HepG2 (cell line): Measurements from ENCODE around the gene METTL26. TPM values are rescaled to one million over a fixed set of nuclear protein-coding genes. Genes with fewer than 3 reads are reported as not detected.

ENCODE experiments used
- ATAC-seq: fragments of 200-7000 bp; cut with Tn5 transposase; 3 replicates; pipeline ENCODE4 v1.9.1; 2020; ENCODE audit warnings: mild to moderate bottlenecking, moderate library complexity
- BruUV-seq: library from RNA; stranded (reverse); fragments of 400-500 nt; replicated peaks from 2 replicates; lab custom pipeline; 2021; lab: Mats Ljungman, UMichigan
- CTCF ChIA-PET: fragments of 300-600 bp; formaldehyde crosslinking; extraction: SDS; loops from one replicate; lab custom pipeline; 2021; ENCODE audit warnings: low total read pairs, inconsistent platforms, low intra/inter-chr PET ratio; lab: Yijun Ruan, JAX
- POLR2A ChIA-PET: fragments of 350-600 bp; sonication (Branson Sonifier 250); formaldehyde crosslinking; loops from one replicate; lab custom pipeline; 2020; ENCODE audit warnings: antibody characterized with exemption, inconsistent platforms; lab: Yijun Ruan, JAX
- DNase-seq: peaks from one replicate; pipeline ENCODE4 v3.0.0-alpha.2; 2015; ENCODE audit warnings: low spot score
- FAIRE-seq: peaks from 3 replicates; lab custom pipeline; 2011; peaks lifted over from hg19 to GRCh38; lab: Jason Lieb, UNC
- H2AFZ ChIP-seq: one replicate; pipeline ENCODE4 v1.6.1; 2011; ENCODE audit warnings: low read length, inconsistent platforms
- H3K27ac ChIP-seq: fragments of 300-600 bp; 3 replicates; pipeline ENCODE4 v1.8.0; 2011; ENCODE audit warnings: mixed run types, mild to moderate bottlenecking, mixed read lengths, low read length, inconsistent platforms; ENCODE audit not compliant: insufficient read depth; ENCODE audit errors: extremely low read length
- H3K27me3 ChIP-seq, 2 experiments: fragments of 200-600 bp in 1 of 2; 2 replicates in 1 of 2; 3 replicates in 1 of 2; pipeline versions ENCODE4 v1.6.0 to v1.8.0; 2011; ENCODE audit warnings: low read length in 2 of 2, mild to moderate bottlenecking in 2 of 2, moderate library complexity in 2 of 2, inconsistent platforms in 1 of 2; ENCODE audit not compliant: insufficient read depth in 2 of 2, control insufficient read depth in 1 of 2
- H3K36me3 ChIP-seq, 2 experiments: fragments of 200-600 bp in 1 of 2; replicated peaks in 1 of 2; 2 replicates in 1 of 2; 3 replicates in 1 of 2; pipeline versions ENCODE4 v1.5.1 to v1.8.0; 2011; ENCODE audit warnings: low read length in 2 of 2, inconsistent platforms in 1 of 2; ENCODE audit not compliant: insufficient read depth in 2 of 2, control insufficient read depth in 1 of 2
- H3K4me1 ChIP-seq: 2 replicates; pipeline ENCODE4 v1.5.1; 2012; ENCODE audit warnings: low read length, inconsistent platforms; ENCODE audit not compliant: insufficient read depth
- H3K4me2 ChIP-seq: 2 replicates; pipeline ENCODE4 v1.6.0; 2011; ENCODE audit warnings: low read depth, low read length, inconsistent platforms
- H3K4me3 ChIP-seq, 3 experiments: fragments of 200-600 bp in 1 of 3; sonication (generic), shearing (Covaris generic) in 1 of 3; replicated peaks in 1 of 3; 2 replicates each; pipeline ENCODE4 v1.5.1; 2011 to 2016; ENCODE audit warnings: low read length in 3 of 3, inconsistent platforms in 2 of 3, low read depth in 2 of 3, mild to moderate bottlenecking in 2 of 3, control low read depth in 1 of 3, mixed read lengths in 1 of 3; ENCODE audit not compliant: insufficient read depth in 1 of 3
- H3K79me2 ChIP-seq: one replicate; pipeline ENCODE4 v1.6.1; 2011; ENCODE audit warnings: low read length, inconsistent platforms; ENCODE audit not compliant: insufficient read depth
- H3K9ac ChIP-seq: 2 replicates; pipeline ENCODE4 v1.6.0; 2011; ENCODE audit warnings: mild to moderate bottlenecking, low read depth, low read length, inconsistent platforms; ENCODE audit not compliant: insufficient read depth
- H3K9me3 ChIP-seq: 2 replicates; pipeline ENCODE4 v1.5.1; 2012; ENCODE audit warnings: mild to moderate bottlenecking, low read length
- H4K20me1 ChIP-seq: 2 replicates; pipeline ENCODE4 v1.6.0; 2011; ENCODE audit warnings: inconsistent platforms, mild to moderate bottlenecking, low read length, moderate library complexity; ENCODE audit not compliant: insufficient read depth
- NKX3-1 ChIP-seq: sonication (generic); formaldehyde crosslinking; IDR thresholded peaks from 2 replicates; pipeline ENCODE4 v1.5.0; 2020; ENCODE audit warnings: missing genetic modification reagents
- PAF1 ChIP-seq: IDR thresholded peaks from 2 replicates; pipeline ENCODE4 v1.6.1; 2016; ENCODE audit warnings: missing genetic modification reagents, missing compliant biosample characterization
- POLR2AphosphoS2 ChIP-seq: IDR thresholded peaks from 2 replicates; pipeline ENCODE4 v1.6.1; 2011; ENCODE audit warnings: low read depth, low read length, improper control_type of control experiment
- SP2 ChIP-seq: sonication (generic); formaldehyde crosslinking; IDR thresholded peaks from 2 replicates; pipeline ENCODE4 v1.5.1; 2020; ENCODE audit warnings: mild to moderate bottlenecking, missing genetic modification reagents
- TEAD3 ChIP-seq: optimal IDR thresholded peaks from 2 replicates; pipeline ENCODE3; 2016; ENCODE audit warnings: borderline replicate concordance
- ZBTB7B ChIP-seq: sonication (generic); formaldehyde crosslinking; IDR thresholded peaks from 2 replicates; pipeline ENCODE4 v1.4.0; 2020; ENCODE audit warnings: missing genetic modification reagents
- ZNF333 ChIP-seq: sonication (generic); formaldehyde crosslinking; IDR thresholded peaks from 2 replicates; pipeline ENCODE4 v1.4.0; 2020; ENCODE audit warnings: mild to moderate bottlenecking, missing genetic modification reagents, borderline replicate concordance
- ZNF34 ChIP-seq: sonication (generic); formaldehyde crosslinking; IDR thresholded peaks from 2 replicates; pipeline ENCODE4 v1.4.0; 2020; ENCODE audit warnings: mild to moderate bottlenecking, missing genetic modification reagents, borderline replicate concordance
- ZNF605 ChIP-seq: sonication (generic); formaldehyde crosslinking; IDR thresholded peaks from 2 replicates; pipeline ENCODE4 v1.8.0; 2022; ENCODE audit warnings: mild to moderate bottlenecking, missing genetic modification reagents
- ZNF616 ChIP-seq: sonication (generic); formaldehyde crosslinking; IDR thresholded peaks from 2 replicates; pipeline ENCODE4 v1.5.0; 2020; ENCODE audit warnings: low read depth, mild to moderate bottlenecking, missing genetic modification reagents
- WGBS: methylation state at CpG from one replicate; pipeline ENCODE4 v1.1.6; 2017; ENCODE audit warnings: low lambda C conversion rate; 5-methylcytosine and 5-hydroxymethylcytosine counted together
- in situ Hi-C: cut with HindIII; loops from 2 replicates; pipeline ENCODE4 v1.10.0; 2017; ENCODE audit warnings: low pct_unique_long_range_greater_than_20kb; ENCODE audit not compliant: extremely low pct_ligation_motif_present
- intact Hi-C: fragments of 100-400 bp; cut with micrococcal nuclease; formaldehyde crosslinking; loops from one replicate; pipeline ENCODE4 v1.10.0; 2022; ENCODE audit not compliant: unreplicated experiment
- polyA plus RNA-seq, 8 experiments: library from polyadenylated mRNA; depleted of rRNA in 3 of 8; stranded (reverse) in 7 of 8; unstranded in 1 of 8; fragments of >200 nt; fragmentation: Illumina TruSeq in 4 of 8; extraction: Trizol in 4 of 8; gene quantifications; 2 replicates each; pipeline versions ENCODE4 v1.2.1 to v1.2.3, GENCODE V29; 2011 to 2016; ENCODE audit warnings: low read depth in 4 of 8, missing spikeins in 1 of 8, mixed read lengths in 1 of 8; ENCODE audit not compliant: insufficient read depth in 1 of 8
- total RNA-seq, 5 experiments: library from RNA; depleted of rRNA; stranded (reverse); fragments of >200 nt; fragmentation: Illumina TruSeq; extraction: Trizol; gene quantifications; 2 replicates each; pipeline ENCODE4 v1.2.3, GENCODE V29; 2016; ENCODE audit warnings: low read depth in 1 of 5
- TF ChIP-seq, protein P1 (sequence below): sonication (generic); formaldehyde crosslinking; IDR thresholded peaks from 2 replicates; pipeline ENCODE4 v1.4.0; 2020; ENCODE audit warnings: missing genetic modification reagents, borderline replicate concordance
- TF ChIP-seq, protein P2 (sequence below): sonication (generic); formaldehyde crosslinking; IDR thresholded peaks from 2 replicates; pipeline ENCODE4 v1.4.0; 2020; ENCODE audit warnings: mild to moderate bottlenecking, missing genetic modification reagents, borderline replicate concordance
- TF ChIP-seq, protein P3 (sequence below): sonication (generic); formaldehyde crosslinking; IDR thresholded peaks from 2 replicates; pipeline ENCODE4 v1.8.1; 2023; ENCODE audit warnings: mild to moderate bottlenecking, moderate library complexity, missing genetic modification reagents

Gene METTL26
- total and polyA plus RNA-seq, 2 of the 13 experiments (the other 11 are each of a cell fraction or from before 2014, with no cell fraction given) = 65.5 to 70.1 TPM

DNA sequence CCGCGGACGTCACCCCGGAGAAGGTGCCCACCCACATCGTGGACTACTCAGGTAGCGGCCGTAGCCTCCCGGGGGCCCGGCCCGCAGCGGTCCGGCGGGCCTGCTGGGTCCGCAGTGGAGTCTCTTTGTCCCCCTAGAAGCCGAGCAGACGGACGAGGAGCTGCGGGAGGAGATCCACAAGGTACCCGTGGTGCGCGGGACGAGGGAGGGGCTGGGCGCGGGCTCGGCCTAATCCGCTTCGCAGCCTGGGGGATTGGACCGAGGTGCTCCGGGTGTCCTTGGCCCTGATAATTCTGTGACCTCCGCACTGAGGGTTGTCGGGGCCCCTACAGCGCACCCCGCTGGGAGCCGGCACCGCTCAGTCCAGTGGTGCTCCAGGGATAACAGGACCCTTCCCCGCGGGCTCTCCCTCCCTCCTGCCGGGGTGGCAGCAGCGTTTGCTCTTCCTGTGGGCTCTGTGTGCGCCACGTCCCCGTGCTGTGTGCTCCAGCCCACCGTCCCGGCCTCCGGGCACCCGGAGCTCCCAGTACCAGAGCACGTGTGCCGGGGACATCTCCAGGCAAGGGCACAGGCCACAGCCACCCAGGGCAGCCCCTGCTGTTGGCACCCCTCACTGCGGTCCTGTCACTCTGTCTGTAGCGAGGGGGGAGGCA, 32.5 kb upstream of the METTL26 start:
- Histone ChIP-seq H2AFZ (no peak overlapping the region), H3K79me2 (peaks cover 17% of the 10 kb centered on the region), H3K27me3 (no peaks in the 10 kb centered on the region), H3K4me1 (peaks cover 18% of the 10 kb centered on the region), H3K9me3 (no peaks in the 10 kb centered on the region), H3K9ac (peak overlapping the region; percentile 93), H3K4me3 (peak overlapping the region; percentile 87 to 96 (median 91)), H3K36me3 (peaks cover 18 to 41% of the 10 kb centered on the region in 2 experiments; a peak in 4 of 5 replicates), H4K20me1 (no peaks in the 10 kb centered on the region), H3K27ac (peak overlapping the region; percentile 53), H3K4me2 (peak overlapping the region; percentile 92)
- POLR2A ChIA-PET = interaction anchor here (1.5 to 2.0 kb wide), 4 partner anchors 11 to 32 kb away, joined by 5 to 8 read pairs (median 6); partner anchors contain the start of genes METTL26, STUB1 and WDR90
- ATAC-seq = peak; percentile 5
- no peak for DNase-seq
- intact Hi-C loops = no loop called here
- no TSS peak for BruUV-seq
- FAIRE-seq = no peak
- CTCF ChIA-PET = interaction anchor here (1.0 to 1.4 kb wide), 3 partner anchors 9 to 18 kb away, joined by 3 to 4 read pairs (median 4); partner anchors contain the start of gene STUB1
- in situ Hi-C loops = no loop called here
- WGBS = 30% methylated on average over 3 of the region's 50 CpGs
- TF ChIP-seq NKX3-1 (CRISPR knock-in tag) = no peak
- TF ChIP-seq, protein P1, sequence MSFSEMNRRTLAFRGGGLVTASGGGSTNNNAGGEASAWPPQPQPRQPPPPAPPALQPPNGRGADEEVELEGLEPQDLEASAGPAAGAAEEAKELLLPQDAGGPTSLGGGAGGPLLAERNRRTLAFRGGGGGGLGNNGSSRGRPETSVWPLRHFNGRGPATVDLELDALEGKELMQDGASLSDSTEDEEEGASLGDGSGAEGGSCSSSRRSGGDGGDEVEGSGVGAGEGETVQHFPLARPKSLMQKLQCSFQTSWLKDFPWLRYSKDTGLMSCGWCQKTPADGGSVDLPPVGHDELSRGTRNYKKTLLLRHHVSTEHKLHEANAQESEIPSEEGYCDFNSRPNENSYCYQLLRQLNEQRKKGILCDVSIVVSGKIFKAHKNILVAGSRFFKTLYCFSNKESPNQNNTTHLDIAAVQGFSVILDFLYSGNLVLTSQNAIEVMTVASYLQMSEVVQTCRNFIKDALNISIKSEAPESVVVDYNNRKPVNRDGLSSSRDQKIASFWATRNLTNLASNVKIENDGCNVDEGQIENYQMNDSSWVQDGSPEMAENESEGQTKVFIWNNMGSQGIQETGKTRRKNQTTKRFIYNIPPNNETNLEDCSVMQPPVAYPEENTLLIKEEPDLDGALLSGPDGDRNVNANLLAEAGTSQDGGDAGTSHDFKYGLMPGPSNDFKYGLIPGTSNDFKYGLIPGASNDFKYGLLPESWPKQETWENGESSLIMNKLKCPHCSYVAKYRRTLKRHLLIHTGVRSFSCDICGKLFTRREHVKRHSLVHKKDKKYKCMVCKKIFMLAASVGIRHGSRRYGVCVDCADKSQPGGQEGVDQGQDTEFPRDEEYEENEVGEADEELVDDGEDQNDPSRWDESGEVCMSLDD = no peak
- no peak for TF ChIP-seq TEAD3 (CRISPR knock-in tag)
- TF ChIP-seq, protein P2, sequence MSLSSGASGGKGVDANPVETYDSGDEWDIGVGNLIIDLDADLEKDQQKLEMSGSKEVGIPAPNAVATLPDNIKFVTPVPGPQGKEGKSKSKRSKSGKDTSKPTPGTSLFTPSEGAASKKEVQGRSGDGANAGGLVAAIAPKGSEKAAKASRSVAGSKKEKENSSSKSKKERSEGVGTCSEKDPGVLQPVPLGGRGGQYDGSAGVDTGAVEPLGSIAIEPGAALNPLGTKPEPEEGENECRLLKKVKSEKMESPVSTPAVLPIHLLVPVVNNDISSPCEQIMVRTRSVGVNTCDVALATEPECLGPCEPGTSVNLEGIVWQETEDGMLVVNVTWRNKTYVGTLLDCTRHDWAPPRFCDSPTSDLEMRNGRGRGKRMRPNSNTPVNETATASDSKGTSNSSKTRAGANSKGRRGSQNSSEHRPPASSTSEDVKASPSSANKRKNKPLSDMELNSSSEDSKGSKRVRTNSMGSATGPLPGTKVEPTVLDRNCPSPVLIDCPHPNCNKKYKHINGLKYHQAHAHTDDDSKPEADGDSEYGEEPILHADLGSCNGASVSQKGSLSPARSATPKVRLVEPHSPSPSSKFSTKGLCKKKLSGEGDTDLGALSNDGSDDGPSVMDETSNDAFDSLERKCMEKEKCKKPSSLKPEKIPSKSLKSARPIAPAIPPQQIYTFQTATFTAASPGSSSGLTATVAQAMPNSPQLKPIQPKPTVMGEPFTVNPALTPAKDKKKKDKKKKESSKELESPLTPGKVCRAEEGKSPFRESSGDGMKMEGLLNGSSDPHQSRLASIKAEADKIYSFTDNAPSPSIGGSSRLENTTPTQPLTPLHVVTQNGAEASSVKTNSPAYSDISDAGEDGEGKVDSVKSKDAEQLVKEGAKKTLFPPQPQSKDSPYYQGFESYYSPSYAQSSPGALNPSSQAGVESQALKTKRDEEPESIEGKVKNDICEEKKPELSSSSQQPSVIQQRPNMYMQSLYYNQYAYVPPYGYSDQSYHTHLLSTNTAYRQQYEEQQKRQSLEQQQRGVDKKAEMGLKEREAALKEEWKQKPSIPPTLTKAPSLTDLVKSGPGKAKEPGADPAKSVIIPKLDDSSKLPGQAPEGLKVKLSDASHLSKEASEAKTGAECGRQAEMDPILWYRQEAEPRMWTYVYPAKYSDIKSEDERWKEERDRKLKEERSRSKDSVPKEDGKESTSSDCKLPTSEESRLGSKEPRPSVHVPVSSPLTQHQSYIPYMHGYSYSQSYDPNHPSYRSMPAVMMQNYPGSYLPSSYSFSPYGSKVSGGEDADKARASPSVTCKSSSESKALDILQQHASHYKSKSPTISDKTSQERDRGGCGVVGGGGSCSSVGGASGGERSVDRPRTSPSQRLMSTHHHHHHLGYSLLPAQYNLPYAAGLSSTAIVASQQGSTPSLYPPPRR (CRISPR knock-in tag) = no peak
- no peak for TF ChIP-seq POLR2AphosphoS2
- TF ChIP-seq ZNF616 (CRISPR knock-in tag) = no peak
- no peak for TF ChIP-seq ZBTB7B (CRISPR knock-in tag)
- TF ChIP-seq ZNF605 (CRISPR knock-in tag) = no peak
- no peak for TF ChIP-seq PAF1
- no peak for TF ChIP-seq ZNF333 (CRISPR knock-in tag)
- TF ChIP-seq SP2 = no peak
- TF ChIP-seq ZNF34 = no peak
- TF ChIP-seq, protein P3, sequence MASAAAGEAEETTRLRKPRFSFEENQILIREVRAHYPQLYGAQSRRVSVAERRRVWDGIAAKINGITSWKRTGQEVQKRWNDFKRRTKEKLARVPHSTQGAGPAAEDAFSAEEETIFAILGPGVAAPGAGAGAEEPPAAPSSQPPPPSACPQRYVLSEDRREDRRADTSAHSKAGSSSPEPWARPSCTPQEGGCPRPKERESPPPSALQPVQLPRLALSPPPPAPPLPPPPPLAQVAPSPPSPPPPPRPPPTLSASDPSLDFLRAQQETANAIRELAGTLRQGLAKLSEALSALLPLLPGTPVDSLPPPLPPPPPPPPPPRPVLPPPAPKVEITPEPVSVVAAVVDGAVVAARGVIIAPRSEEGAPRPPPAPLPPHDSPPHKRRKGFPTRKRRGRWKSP (CRISPR knock-in tag) = no peak
